Thoracic aorta (tissue), 2 donors: ENCODE data around the gene TMEM95. TPM values are rescaled to one million over a fixed set of nuclear protein-coding genes. Genes with fewer than 3 reads are reported as not detected.

ENCODE experiments used
- ATAC-seq: fragments of 150-250 bp; one replicate; pipeline ENCODE4 v1.8.0; 2017; ENCODE audit warnings: low read depth; ENCODE audit not compliant: insufficient number of reproducible peaks, low FRiP score
- DNase-seq: peaks from one replicate; pipeline ENCODE4 v3.0.0-alpha.2; 2020; ENCODE audit warnings: low spot score
- H3K27ac ChIP-seq, 2 donors: fragments of 200-600 bp; sonication (generic); 1 replicate in 1 of 2; 2 replicates in 1 of 2; pipeline ENCODE4 v1.5.1; 2016; ENCODE audit warnings: mild to moderate bottlenecking in 2 of 2, moderate library complexity in 2 of 2
- H3K27me3 ChIP-seq: fragments of 200-600 bp; sonication (generic); replicated peaks from 2 replicates; pipeline ENCODE4 v1.6.0; 2016; ENCODE audit warnings: mild to moderate bottlenecking; ENCODE audit not compliant: insufficient read depth
- H3K36me3 ChIP-seq: fragments of 200-600 bp; sonication (generic); one replicate; pipeline ENCODE4 v1.5.1; 2016
- H3K4me1 ChIP-seq, 2 donors: fragments of 200-600 bp; sonication (generic); 1 replicate in 1 of 2; 2 replicates in 1 of 2; pipeline versions ENCODE4 v1.5.1 to v1.6.0; 2016; ENCODE audit warnings: low read depth in 2 of 2, mild to moderate bottlenecking in 1 of 2; ENCODE audit not compliant: control insufficient read depth in 1 of 2
- H3K4me3 ChIP-seq: fragments of 200-600 bp; sonication (generic); 2 replicates; pipeline ENCODE4 v1.5.1; 2016; ENCODE audit warnings: mild to moderate bottlenecking
- H3K9me3 ChIP-seq: fragments of 200-600 bp; sonication (generic); 2 replicates; pipeline ENCODE4 v1.5.1; 2016
- total RNA-seq, 2 donors: library from RNA; depleted of rRNA; stranded (reverse); fragments of >200 nt; gene quantifications; one replicate each; pipeline versions ENCODE4 v1.1.0 to v1.2.3, GENCODE V29; 2016
- TF ChIP-seq, protein P1 (sequence below): fragments of 200-600 bp; sonication (generic); IDR thresholded peaks from one replicate; pipeline ENCODE4 v1.5.1; 2019; ENCODE audit warnings: antibody characterized with exemption

Gene TMEM95
- total RNA-seq, 2 donors from 2014 or later = not detected

GRCh38 chr17:7313890-7314718 is 40.9 kb upstream of the TMEM95 start:
- DNase-seq (no peak), ATAC-seq (no peak)
- peak overlapping the region; percentile 90 to 98 for H3K27ac ChIP-seq
- peaks cover 30 to 48% of the 10 kb centered on the region in 2 donors for H3K4me1 ChIP-seq
- H3K36me3 ChIP-seq = peaks cover 66% of the 10 kb centered on the region
- peak overlapping the region; percentile 99 for H3K4me3 ChIP-seq
- TF ChIP-seq, protein P1, sequence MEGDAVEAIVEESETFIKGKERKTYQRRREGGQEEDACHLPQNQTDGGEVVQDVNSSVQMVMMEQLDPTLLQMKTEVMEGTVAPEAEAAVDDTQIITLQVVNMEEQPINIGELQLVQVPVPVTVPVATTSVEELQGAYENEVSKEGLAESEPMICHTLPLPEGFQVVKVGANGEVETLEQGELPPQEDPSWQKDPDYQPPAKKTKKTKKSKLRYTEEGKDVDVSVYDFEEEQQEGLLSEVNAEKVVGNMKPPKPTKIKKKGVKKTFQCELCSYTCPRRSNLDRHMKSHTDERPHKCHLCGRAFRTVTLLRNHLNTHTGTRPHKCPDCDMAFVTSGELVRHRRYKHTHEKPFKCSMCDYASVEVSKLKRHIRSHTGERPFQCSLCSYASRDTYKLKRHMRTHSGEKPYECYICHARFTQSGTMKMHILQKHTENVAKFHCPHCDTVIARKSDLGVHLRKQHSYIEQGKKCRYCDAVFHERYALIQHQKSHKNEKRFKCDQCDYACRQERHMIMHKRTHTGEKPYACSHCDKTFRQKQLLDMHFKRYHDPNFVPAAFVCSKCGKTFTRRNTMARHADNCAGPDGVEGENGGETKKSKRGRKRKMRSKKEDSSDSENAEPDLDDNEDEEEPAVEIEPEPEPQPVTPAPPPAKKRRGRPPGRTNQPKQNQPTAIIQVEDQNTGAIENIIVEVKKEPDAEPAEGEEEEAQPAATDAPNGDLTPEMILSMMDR = no peak
- H3K9me3 ChIP-seq = no peaks in the 10 kb centered on the region
- no peaks in the 10 kb centered on the region for H3K27me3 ChIP-seq

DNA sequence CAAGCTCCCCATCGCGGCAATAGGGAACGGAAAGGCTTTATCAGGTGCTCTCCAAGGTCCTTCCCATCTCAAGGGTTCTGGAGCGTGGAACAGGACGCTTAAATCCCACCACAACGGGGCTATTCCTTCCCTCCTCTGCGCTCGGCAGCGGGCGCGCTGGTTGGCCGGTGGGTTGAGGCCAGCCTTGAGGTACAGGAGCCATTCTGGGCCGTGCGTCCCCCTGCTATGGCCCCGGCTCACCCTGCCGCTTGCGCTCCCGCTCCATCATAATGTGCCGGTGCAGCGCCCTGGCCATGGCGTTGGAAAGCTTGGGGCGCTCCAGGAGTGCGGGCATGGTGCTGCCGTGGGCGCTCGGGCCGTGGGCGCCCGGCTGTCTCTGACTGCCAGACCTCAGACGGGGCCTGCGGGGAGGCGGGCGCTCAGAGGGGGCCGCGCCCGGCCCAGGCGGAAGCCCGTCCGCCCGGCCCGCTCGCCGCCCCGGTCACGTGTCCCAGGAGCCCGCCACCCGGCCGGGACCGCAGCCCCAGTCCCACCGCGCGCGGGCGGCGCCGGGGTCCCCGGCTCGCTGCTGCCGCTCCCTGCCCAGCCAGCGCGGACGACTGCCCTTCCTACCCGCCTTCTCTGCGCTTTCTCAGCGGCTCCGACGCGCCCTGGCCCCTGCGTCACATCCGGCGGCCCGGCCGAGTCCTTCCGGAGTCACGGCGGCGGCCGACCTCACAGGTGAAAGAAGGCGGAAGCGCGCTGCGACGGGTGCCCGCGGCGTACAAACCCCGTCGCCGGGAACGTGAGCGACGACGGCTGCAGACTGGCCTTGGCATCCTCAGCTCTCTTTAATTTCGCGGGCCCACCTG is 40.0 kb upstream of the TMEM95 start, which contains the start of gene GPS2:
Gene GPS2 (minus strand): TSS at position 642 of the 851 bp plus-strand sequence. CDS start 308 bp downstream, at position 334.
- ATAC-seq = peak; percentile 58
- Histone ChIP-seq H3K9me3 (no peaks in the 10 kb centered on the region), H3K4me3 (peak within 1 kb of the TSS; percentile 99), H3K36me3 (peaks cover 61% of the 10 kb centered on the region), H3K27ac (peak within 1 kb of the TSS; percentile 90 to 98), H3K4me1 (peaks cover 22 to 40% of the 10 kb centered on the region in 2 donors), H3K27me3 (no peaks in the 10 kb centered on the region)
- DNase-seq = peak; percentile 75
- TF ChIP-seq, protein P1 = no peak

DNA sequence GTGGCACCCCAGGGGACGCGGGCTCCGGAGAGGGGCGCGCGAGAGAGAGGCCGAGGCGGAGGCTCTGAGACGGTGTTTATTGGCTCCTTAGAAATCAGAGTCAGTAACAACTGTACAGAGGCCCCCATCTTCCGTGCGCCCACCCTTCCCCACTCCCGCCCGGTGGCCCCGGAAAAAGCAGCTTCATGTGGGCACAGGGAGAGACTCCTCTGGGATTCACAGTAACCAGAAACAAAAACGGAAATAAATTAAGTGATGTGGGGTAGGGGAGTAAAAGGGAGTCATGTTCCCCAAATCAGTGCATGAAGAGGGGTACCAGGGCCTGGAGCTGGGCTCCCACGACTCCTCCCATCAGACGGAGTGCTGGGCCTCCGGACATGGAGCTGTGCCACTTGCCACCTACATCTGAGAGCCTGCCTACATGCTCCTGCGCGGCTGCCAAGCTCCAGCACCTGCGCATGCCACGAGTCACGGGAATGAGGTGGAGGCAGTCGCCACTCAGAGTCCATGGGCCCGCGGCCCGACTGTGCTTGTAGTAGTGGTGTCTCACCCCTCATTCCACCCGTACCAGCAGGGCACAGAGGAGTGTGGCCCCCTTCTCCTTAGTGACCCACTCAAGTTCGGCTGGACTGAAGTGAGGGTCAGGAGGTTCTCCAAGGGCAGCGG is 39.3 kb upstream of the TMEM95 start:
- TF ChIP-seq, protein P1 = no peak
- Histone ChIP-seq H3K4me1 (peaks cover 20 to 34% of the 10 kb centered on the region in 2 donors), H3K27ac (peak overlapping the region; percentile 90 to 98), H3K4me3 (peak overlapping the region; percentile 99), H3K27me3 (no peaks in the 10 kb centered on the region), H3K9me3 (no peaks in the 10 kb centered on the region), H3K36me3 (peaks cover 61% of the 10 kb centered on the region)
- no peak for DNase-seq
- no peak for ATAC-seq

- Histone ChIP-seq H3K36me3 (peaks cover 63% of the 10 kb centered on the region), H3K4me3 (no peak overlapping the region), H3K27me3 (no peaks in the 10 kb centered on the region), H3K4me1 (peaks cover 20 to 30% of the 10 kb centered on the region in 2 donors), H3K27ac (no peak overlapping the region), H3K9me3 (no peaks in the 10 kb centered on the region)
- TF ChIP-seq, protein P1 = no peak
- DNase-seq (no peak), ATAC-seq (no peak)
Measured at GRCh38 chr17:7317161-7317803, 37.7 kb upstream of the TMEM95 start.
